Lower leg skin (tissue), 3 donors: ENCODE data around the gene TECTA.

ENCODE experiments used
- CTCF ChIP-seq, 3 donors: fragments of 450-650 bp; IDR thresholded peaks; one replicate each; pipeline ENCODE4 v1.5.1; 2016; ENCODE audit warnings: antibody characterized with exemption in 3 of 3, mild to moderate bottlenecking in 3 of 3, moderate library complexity in 2 of 3
- POLR2A ChIP-seq, 2 donors: fragments of 450-650 bp; IDR thresholded peaks; one replicate each; pipeline ENCODE4 v1.6.1; 2016 to 2017; ENCODE audit warnings: antibody characterized with exemption in 2 of 2, mild to moderate bottlenecking in 1 of 2, moderate library complexity in 1 of 2

- no peak for TF ChIP-seq CTCF (IDR thresholded peaks at IDR 0.05)
- no peak for TF ChIP-seq POLR2A (IDR thresholded peaks at IDR 0.05)
Observed at GRCh38 chr11:121238956-121239355, 137.9 kb downstream of the TECTA start.
